ENCODE results near the gene ANGPTL2. TPM values are rescaled to one million over a fixed set of nuclear protein-coding genes. Genes with fewer than 3 reads are reported as not detected.
A peak's percentile ranks its signal among the peaks of the same experiment; 100 is the strongest.

Gene ANGPTL2
- total and polyA plus RNA-seq, 9 of the 15 experiments (the other 6 are each of a cell fraction or from before 2014, with no cell fraction given), result not detected

GRCh38 chr9:127166651-127167524 lies 44.5 kb upstream of the ANGPTL2 start (continued):
- TF ChIP-seq HDAC1 (IDR thresholded peaks at IDR 0.05) (peak in 1 of 2 experiments; percentile 39; a peak in 1 of 4 replicates), SOX6 (IDR thresholded peaks at IDR 0.05) (no peak), ZNF3 (CRISPR knock-in tag; IDR thresholded peaks at IDR 0.05) (no peak), HINFP (tag; conservative IDR thresholded peaks at IDR 0.05; ENCODE audit: low read depth) (no peak), SMARCE1 (IDR thresholded peaks at IDR 0.05) (peak; percentile 62; the same call in 1 of the 2 replicates), GABPB1 (CRISPR knock-in tag; IDR thresholded peaks at IDR 0.05) (0 out of 2 replicates have a peak, but pooled peaks have one; percentile 40), TRIM24 (IDR thresholded peaks at IDR 0.05) (peak; percentile 16 to 65; a peak in 3 of 4 replicates), ARID1B (IDR thresholded peaks at IDR 0.05) (peak; percentile 75), SMARCA4 (IDR thresholded peaks at IDR 0.05) (peak; percentile 76), ELF1 (tag; IDR thresholded peaks at IDR 0.05) (0 out of 2 replicates have a peak, but pooled peaks have one; percentile 39), DPF2 (IDR thresholded peaks at IDR 0.05) (peak; percentile 74), L3MBTL2 (IDR thresholded peaks at IDR 0.05) (peak; percentile 81), TAF9B (IDR thresholded peaks at IDR 0.05; ENCODE audit: partially characterized antibody) (peak; percentile 42), CBFA2T3 (IDR thresholded peaks at IDR 0.05) (peak; percentile 72), HES1 (IDR thresholded peaks at IDR 0.05; ENCODE audit: low read depth) (peak; percentile 47; the same call in 1 of the 2 replicates), NFIC (IDR thresholded peaks at IDR 0.05) (peak; percentile 55), ZNF764 (CRISPR knock-in tag; IDR thresholded peaks at IDR 0.05; ENCODE audit: low read depth) (no peak), FOXJ3 (CRISPR knock-in tag; IDR thresholded peaks at IDR 0.05) (no peak), NELFE (IDR thresholded peaks at IDR 0.05; ENCODE audit: insufficient read depth, insufficient read length) (no peak), MTA3 (IDR thresholded peaks at IDR 0.05; ENCODE audit: borderline replicate concordance) (0 out of 2 replicates have a peak, but pooled peaks have one; percentile 24), RAD21 (CRISPR knock-in tag; conservative IDR thresholded peaks at IDR 0.05 in 1 of 2, IDR thresholded peaks at IDR 0.05 in 1 of 2) (no peak), MTA1 (IDR thresholded peaks at IDR 0.05; ENCODE audit: borderline replicate concordance) (0 out of 2 replicates have a peak, but pooled peaks have one; percentile 47), TFAP4 (CRISPR knock-in tag; IDR thresholded peaks at IDR 0.05; ENCODE audit: borderline replicate concordance) (0 out of 2 replicates have a peak, but pooled peaks have one; percentile 28), TCF7L2 (IDR thresholded peaks at IDR 0.05; ENCODE audit: low read depth, low read length) (no peak)

Measured in K562 (cell line).